A549 (cell line): Measurements from ENCODE around the gene MRPS30. TPM values are rescaled to one million over a fixed set of nuclear protein-coding genes. Genes with fewer than 3 reads are reported as not detected.

Source experiments
- ATAC-seq, 2 experiments: fragments of 200-7000 bp in 1 of 2; fragments of >200 bp in 1 of 2; cut with Nextera tagmentation in 1 of 2; cut with Tn5 transposase in 1 of 2; 3 replicates each; pipeline versions ENCODE4 v1.8.0 to v1.9.1; 2018 to 2020; ENCODE audit warnings: mild to moderate bottlenecking in 1 of 2, moderate library complexity in 1 of 2
- CTCF ChIA-PET: fragments of 300-600 bp; sonication (Branson Sonifier 250); formaldehyde crosslinking; extraction: SDS; loops from one replicate; lab custom pipeline; 2021; ENCODE audit warnings: antibody characterized with exemption, inconsistent platforms; lab: Yijun Ruan, JAX
- POLR2A ChIA-PET: fragments of 350-600 bp; formaldehyde crosslinking; extraction: SDS; loops from one replicate; lab custom pipeline; 2021; ENCODE audit warnings: antibody characterized with exemption, inconsistent platforms; lab: Yijun Ruan, JAX
- DNase-seq, 2 experiments: peaks; one replicate each; pipeline versions ENCODE4 v3.0.0 to v3.0.0-alpha.2; 2011 to 2016; ENCODE audit warnings: low read depth in 1 of 2, low spot score in 1 of 2
- FAIRE-seq: peaks from 2 replicates; lab custom pipeline; 2011; peaks lifted over from hg19 to GRCh38; lab: Jason Lieb, UNC
- H3K27ac ChIP-seq, 2 experiments: fragments of >200 bp; sonication (Bioruptor Twin); formaldehyde crosslinking; 3 replicates each; pipeline ENCODE4 v1.5.1; 2016 to 2017
- H3K4me1 ChIP-seq: fragments of >200 bp; sonication (Bioruptor Twin); formaldehyde crosslinking; 3 replicates; pipeline ENCODE4 v1.6.1; 2016
- H3K4me2 ChIP-seq: fragments of >200 bp; sonication (Bioruptor Twin); formaldehyde crosslinking; 3 replicates; pipeline ENCODE4 v1.6.1; 2016
- H3K4me3 ChIP-seq: fragments of >200 bp; sonication (Bioruptor Twin); formaldehyde crosslinking; 3 replicates; pipeline ENCODE4 v1.5.1; 2016
- H3K9me3 ChIP-seq: fragments of >200 bp; sonication (Bioruptor Twin); formaldehyde crosslinking; 3 replicates; pipeline ENCODE4 v1.6.1; 2016
- CBX8 ChIP-seq: fragments of 200-600 bp; sonication (generic); IDR thresholded peaks from 2 replicates; pipeline ENCODE4 v1.6.1; 2016
- CHD2 ChIP-seq: fragments of 150-350 bp; IDR thresholded peaks from 2 replicates; pipeline ENCODE4 v1.6.1; 2014; ENCODE audit warnings: low read length; ENCODE audit not compliant: partially characterized antibody
- CHD4 ChIP-seq: fragments of 200-600 bp; sonication (generic); IDR thresholded peaks from 2 replicates; pipeline ENCODE4 v1.6.1; 2016; ENCODE audit warnings: antibody characterized with exemption, mild to moderate bottlenecking, borderline replicate concordance
- EHMT2 ChIP-seq: fragments of 200-600 bp; sonication (generic); IDR thresholded peaks from 2 replicates; pipeline ENCODE4 v1.6.1; 2016; ENCODE audit warnings: antibody characterized with exemption, low read depth, mild to moderate bottlenecking, moderate library complexity
- FOSB ChIP-seq: fragments of 250-450 bp; sonication (Bioruptor Pico); IDR thresholded peaks from 2 replicates; pipeline ENCODE4 v1.5.0; 2020; ENCODE audit warnings: mild to moderate bottlenecking, moderate library complexity
- HOXA7 ChIP-seq: fragments of 250-450 bp; sonication (Bioruptor Pico); IDR thresholded peaks from 2 replicates; pipeline ENCODE4 v1.5.0; 2020; ENCODE audit warnings: mild to moderate bottlenecking, moderate library complexity
- HOXB13 ChIP-seq: fragments of 250-450 bp; sonication (Bioruptor Pico); IDR thresholded peaks from 2 replicates; pipeline ENCODE4 v1.5.0; 2020; ENCODE audit warnings: low read depth, mild to moderate bottlenecking, moderate library complexity
- JUN ChIP-seq, 2 experiments: fragments of >200 bp; sonication (Bioruptor Twin); formaldehyde crosslinking; IDR thresholded peaks; 2 replicates in 1 of 2; 3 replicates in 1 of 2; pipeline ENCODE4 v1.6.1; 2016 to 2017
- JUNB ChIP-seq: fragments of >200 bp; sonication (Bioruptor Twin); formaldehyde crosslinking; IDR thresholded peaks from 2 replicates; pipeline ENCODE4 v1.6.1; 2016
- KDM5A ChIP-seq: fragments of 200-600 bp; sonication (generic); IDR thresholded peaks from 2 replicates; pipeline ENCODE4 v1.6.1; 2016; ENCODE audit warnings: antibody characterized with exemption, mild to moderate bottlenecking
- PHF8 ChIP-seq: fragments of 200-600 bp; sonication (generic); IDR thresholded peaks from 2 replicates; pipeline ENCODE4 v1.6.1; 2016; ENCODE audit warnings: low read depth, mild to moderate bottlenecking, antibody characterized with exemption, moderate library complexity, borderline replicate concordance
- POLR2A ChIP-seq: IDR thresholded peaks from 2 replicates; pipeline ENCODE4 v1.6.1; 2012; ENCODE audit warnings: mild to moderate bottlenecking, low read length
- POLR2AphosphoS2 ChIP-seq: conservative IDR thresholded peaks from 2 replicates; pipeline ENCODE4 v1.6.1; 2012; ENCODE audit warnings: low read length, improper control_type of control experiment, inconsistent platforms
- REST ChIP-seq: fragments of 200-600 bp; sonication (generic); IDR thresholded peaks from 2 replicates; pipeline ENCODE4 v1.6.1; 2016; ENCODE audit warnings: antibody characterized with exemption, mild to moderate bottlenecking, moderate library complexity
- RFX5 ChIP-seq: fragments of 450-650 bp; IDR thresholded peaks from 2 replicates; pipeline ENCODE4 v1.7.1; 2014; ENCODE audit warnings: antibody characterized with exemption, mild to moderate bottlenecking, moderate library complexity
- SREBF2 ChIP-seq: fragments of 450-650 bp; IDR thresholded peaks from 2 replicates; pipeline ENCODE4 v1.6.1; 2014; ENCODE audit warnings: mild to moderate bottlenecking, moderate library complexity
- TP53 ChIP-seq: fragments of 250-450 bp; sonication (Bioruptor Pico); IDR thresholded peaks from 2 replicates; pipeline ENCODE4 v1.5.0; 2021; ENCODE audit warnings: mild to moderate bottlenecking, moderate library complexity
- ZNF302 ChIP-seq: fragments of 250-450 bp; sonication (Bioruptor Pico); IDR thresholded peaks from 2 replicates; pipeline ENCODE4 v1.9.0; 2021; ENCODE audit warnings: inconsistent platforms, mild to moderate bottlenecking, moderate library complexity
- WGBS: methylation state at CpG from one replicate; pipeline ENCODE4 v1.1.6; 2017; ENCODE audit errors: missing lambda C conversion rate; 5-methylcytosine and 5-hydroxymethylcytosine counted together
- polyA plus RNA-seq, 4 experiments: library from polyadenylated mRNA; depleted of rRNA in 3 of 4; stranded (reverse); fragments of >200 nt; fragmentation: RNase III in 1 of 4; extraction: RNeasy Plus Mini Kit Qiagen cat#74134 plus additional on column Dnase treatment in 1 of 4; gene quantifications; 2 replicates in 3 of 4; 3 replicates in 1 of 4; pipeline ENCODE4 v1.2.3, GENCODE V29; 2011 to 2017
- TF ChIP-seq, protein P1 (sequence below): fragments of 150-350 bp; IDR thresholded peaks from 2 replicates; pipeline ENCODE4 v1.6.1; 2014; ENCODE audit warnings: low read depth, mild to moderate bottlenecking, low read length

The MRPS30 gene
- polyA plus RNA-seq, 2 of the 4 experiments (the other 2 are of a cell fraction) = 31.5 to 57.2 TPM

DNA sequence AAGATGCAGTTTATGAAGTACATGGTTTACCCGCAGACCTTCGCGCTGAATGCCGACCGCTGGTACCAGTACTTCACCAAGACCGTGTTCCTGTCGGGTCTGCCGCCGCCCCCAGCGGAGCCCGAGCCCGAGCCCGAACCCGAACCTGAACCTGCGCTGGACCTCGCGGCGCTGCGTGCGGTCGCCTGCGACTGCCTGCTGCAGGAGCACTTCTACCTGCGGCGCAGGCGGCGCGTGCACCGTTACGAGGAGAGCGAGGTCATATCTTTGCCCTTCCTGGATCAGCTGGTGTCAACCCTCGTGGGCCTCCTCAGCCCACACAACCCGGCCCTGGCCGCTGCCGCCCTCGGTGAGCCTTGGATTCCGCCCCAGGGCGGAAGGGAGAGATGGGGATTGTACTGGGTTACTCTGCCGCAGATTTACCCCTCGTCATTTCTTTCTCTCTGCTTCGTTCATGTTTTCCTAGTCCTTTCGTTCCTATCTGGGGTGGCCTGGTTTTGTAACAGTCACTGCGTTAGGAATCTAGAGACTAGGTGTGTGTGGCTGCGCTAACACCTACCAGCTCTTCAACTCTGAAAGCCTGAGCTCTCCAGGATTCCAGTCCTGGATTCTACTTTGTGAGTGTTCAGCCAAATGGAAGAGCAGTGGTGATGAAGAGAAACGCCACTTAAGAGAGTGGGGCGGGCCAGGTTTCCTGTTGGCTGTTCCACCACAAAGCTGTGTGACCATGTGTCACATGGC, 638 bp downstream of the MRPS30 start:
- peak overlapping the region; percentile 89 to 90 for H3K27ac ChIP-seq
- no peak for TF ChIP-seq EHMT2
- TF ChIP-seq KDM5A = peak; percentile 78; the same call in 1 of the 2 replicates
- WGBS = under 1% methylated on average over 10 of the region's 45 CpGs
- H3K4me1 ChIP-seq = peaks cover 12% of the 10 kb centered on the region; the same call in 1 of the 3 replicates
- ChIA-PET POLR2A (interaction anchor here (1.3 kb wide), 1 partner anchor 9 kb away, joined by 5 read pairs; no protein-coding TSS in a partner anchor), CTCF (interaction anchor here (0.9 to 1.6 kb wide), 3 partner anchors 10 to 22 kb away, joined by 3 to 4 read pairs (median 3); no protein-coding TSS in a partner anchor)
- ATAC-seq (peak; percentile 63 to 71), DNase-seq (peak; percentile 10 to 60), FAIRE-seq (no peak)
- H3K9me3 ChIP-seq = no peaks in the 10 kb centered on the region
- peak overlapping the region; percentile 92 for H3K4me3 ChIP-seq
- H3K4me2 ChIP-seq = peak overlapping the region; percentile 74

DNA sequence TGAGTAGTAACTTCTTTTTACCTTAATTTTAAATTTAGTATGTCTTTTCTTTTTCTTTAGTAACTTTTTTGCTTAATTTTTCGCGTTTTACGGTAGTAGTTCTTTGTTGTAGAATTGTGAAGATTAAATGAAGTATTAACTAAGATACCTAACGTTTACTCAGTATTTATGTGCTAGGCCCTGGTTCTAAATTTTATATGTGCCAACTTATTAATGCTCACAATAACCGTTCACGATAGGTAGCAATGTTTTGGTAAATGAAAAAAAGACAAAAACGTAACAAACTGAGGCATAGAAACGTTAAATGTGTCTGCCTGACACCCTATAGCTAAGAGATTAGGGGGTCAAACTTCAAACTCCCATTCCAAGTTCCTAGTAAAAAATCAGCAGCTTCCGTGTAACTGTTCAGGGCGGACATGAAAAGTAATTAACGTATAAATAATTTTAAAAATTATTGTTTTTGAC, 1.2 kb downstream of the MRPS30 start:
- H3K9me3 ChIP-seq = no peaks in the 10 kb centered on the region
- no peak for DNase-seq
- TF ChIP-seq PHF8 (no peak), HOXA7 (CRISPR knock-in tag) (no peak), CHD4 (no peak), POLR2A (no peak), TP53 (no peak), CBX8 (no peak), FOSB (CRISPR knock-in tag) (no peak), EHMT2 (no peak), RFX5 (no peak), SREBF2 (no peak)
- TF ChIP-seq, protein P1, sequence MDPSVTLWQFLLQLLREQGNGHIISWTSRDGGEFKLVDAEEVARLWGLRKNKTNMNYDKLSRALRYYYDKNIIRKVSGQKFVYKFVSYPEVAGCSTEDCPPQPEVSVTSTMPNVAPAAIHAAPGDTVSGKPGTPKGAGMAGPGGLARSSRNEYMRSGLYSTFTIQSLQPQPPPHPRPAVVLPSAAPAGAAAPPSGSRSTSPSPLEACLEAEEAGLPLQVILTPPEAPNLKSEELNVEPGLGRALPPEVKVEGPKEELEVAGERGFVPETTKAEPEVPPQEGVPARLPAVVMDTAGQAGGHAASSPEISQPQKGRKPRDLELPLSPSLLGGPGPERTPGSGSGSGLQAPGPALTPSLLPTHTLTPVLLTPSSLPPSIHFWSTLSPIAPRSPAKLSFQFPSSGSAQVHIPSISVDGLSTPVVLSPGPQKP = no peak
- TF ChIP-seq, all 56 proteins: peak for 0
- POLR2A ChIA-PET = interaction anchor here (1.3 kb wide), 1 partner anchor 9 kb away, joined by 5 read pairs; no protein-coding TSS in a partner anchor
- CTCF ChIA-PET = interaction anchor here (1.1 to 1.6 kb wide), 2 partner anchors 11 to 21 kb away, joined by 3 read pairs; no protein-coding TSS in a partner anchor
- H3K4me3 ChIP-seq = peak overlapping the region; percentile 92
- ATAC-seq (no peak), FAIRE-seq (no peak)
- peaks cover 12% of the 10 kb centered on the region; the same call in 1 of the 3 replicates for H3K4me1 ChIP-seq
- H3K27ac ChIP-seq = peak overlapping the region; percentile 89 to 90
- H3K4me2 ChIP-seq = peak overlapping the region; percentile 74
- WGBS = 7% methylated on average over 11 of the region's 11 CpGs

DNA sequence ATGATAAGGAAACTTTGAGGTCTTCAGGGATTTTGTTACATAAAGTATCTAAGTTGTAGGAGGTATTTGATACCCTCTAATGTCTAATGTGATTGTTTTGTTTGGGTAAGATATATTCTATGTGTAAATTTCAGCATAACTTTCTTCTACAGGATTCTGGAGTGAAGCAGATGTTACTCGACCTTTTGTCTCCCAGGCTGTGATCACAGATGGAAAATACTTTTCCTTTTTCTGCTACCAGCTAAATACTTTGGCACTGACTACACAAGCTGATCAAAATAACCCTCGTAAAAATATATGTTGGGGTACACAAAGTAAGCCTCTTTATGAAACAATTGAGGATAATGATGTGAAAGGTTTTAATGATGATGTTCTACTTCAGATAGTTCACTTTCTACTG, 6.0 kb downstream of the MRPS30 start:
- FAIRE-seq = no peak
- H3K27ac ChIP-seq = no peak overlapping the region
- TF ChIP-seq REST = no peak
- no peak for TF ChIP-seq POLR2AphosphoS2
- no peak for TF ChIP-seq ZNF302 (CRISPR knock-in tag)
- TF ChIP-seq CHD2 = no peak
- TF ChIP-seq JUNB = no peak
- no peak for TF ChIP-seq JUN (IDR thresholded peaks at IDR 0.05)
- no peak for TF ChIP-seq HOXB13 (CRISPR knock-in tag)
- H3K9me3 ChIP-seq = no peaks in the 10 kb centered on the region
- ChIA-PET POLR2A (no interaction called here), CTCF (no interaction called here)
- DNase-seq = no peak
- WGBS = 70% methylated on average over 2 of the region's 2 CpGs
- no peak for ATAC-seq
- peaks cover 12% of the 10 kb centered on the region; the same call in 1 of the 3 replicates for H3K4me1 ChIP-seq
- H3K4me2 ChIP-seq = no peak overlapping the region
- no peak overlapping the region for H3K4me3 ChIP-seq
